ENCODE data around the gene AKT2.

- TF ChIP-seq POLR2AphosphoS5 (IDR thresholded peaks at IDR 0.05): peak in 1 of 4 donors; percentile 18
- TF ChIP-seq CTCF (IDR thresholded peaks at IDR 0.05): peak; percentile 40 to 62 (median 58)
- no peak for TF ChIP-seq POLR2A (IDR thresholded peaks at IDR 0.05)
- TF ChIP-seq EP300 (IDR thresholded peaks at IDR 0.05): no peak
Measured at GRCh38 chr19:40305403-40305802, 20.3 kb upstream of the AKT2 start.
